ENCODE measurements around the gene TNRC6C. TPM values are rescaled to one million over a fixed set of nuclear protein-coding genes. Genes with fewer than 3 reads are reported as not detected.
"Not testable (repeated sequence)": the region's sequence is repeated elsewhere in the genome, so short reads cannot be mapped to it uniquely, and the experiment has no call there.

TNRC6C gene
- total RNA-seq, 1 donor from 2014 or later: 27.0 TPM

DNA sequence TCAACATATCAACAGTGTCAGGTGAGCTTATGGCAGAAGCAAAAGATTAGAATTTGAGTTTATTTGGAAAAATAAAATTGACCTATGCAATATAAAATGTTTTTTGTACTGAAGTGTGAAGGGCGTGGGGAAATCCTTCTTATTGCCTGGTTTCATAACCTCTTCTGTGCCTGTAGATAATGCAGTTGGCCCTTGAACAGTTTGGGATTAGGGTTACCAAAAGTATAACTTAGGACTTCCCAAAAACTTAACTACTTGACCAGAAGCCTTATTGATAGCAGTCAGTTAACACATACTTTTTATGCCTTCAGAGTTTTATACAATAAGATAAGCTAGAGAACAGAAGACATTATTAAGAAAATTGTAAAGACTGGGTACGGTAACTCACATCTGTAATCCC, 104.1 kb downstream of the TNRC6C start:
- H3K4me3 Mint-ChIP-seq: no peak overlapping the region

DNA sequence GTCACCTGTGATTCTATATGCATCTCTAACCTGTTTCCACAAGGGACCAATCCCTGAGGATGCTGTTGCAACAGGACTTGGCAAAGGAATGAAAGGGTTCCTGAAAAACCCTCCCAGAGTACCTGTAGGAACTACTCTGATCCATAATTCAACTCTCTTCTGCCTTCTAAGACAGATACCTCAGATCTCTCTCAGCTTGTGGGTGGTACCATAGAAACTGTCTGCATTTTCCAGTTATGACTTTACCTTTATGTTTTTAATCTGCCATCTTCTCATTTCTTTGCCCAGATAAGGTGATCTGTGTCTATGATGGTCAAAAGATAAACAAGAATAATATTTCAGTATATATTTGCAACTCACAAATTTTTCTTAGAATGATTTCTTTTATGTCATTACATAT, 105.0 kb downstream of the TNRC6C start:
- Mint-ChIP-seq H3K9me3 (no peaks in the 10 kb centered on the region), H3K27ac (no peak overlapping the region), H3K27me3 (ENCODE audit: low read depth) (no peaks in the 10 kb centered on the region), H3K4me3 (no peak overlapping the region), H3K36me3 (peaks cover 7% of the 10 kb centered on the region), H3K4me1 (no peaks in the 10 kb centered on the region)
- TF ChIP-seq, protein P1, sequence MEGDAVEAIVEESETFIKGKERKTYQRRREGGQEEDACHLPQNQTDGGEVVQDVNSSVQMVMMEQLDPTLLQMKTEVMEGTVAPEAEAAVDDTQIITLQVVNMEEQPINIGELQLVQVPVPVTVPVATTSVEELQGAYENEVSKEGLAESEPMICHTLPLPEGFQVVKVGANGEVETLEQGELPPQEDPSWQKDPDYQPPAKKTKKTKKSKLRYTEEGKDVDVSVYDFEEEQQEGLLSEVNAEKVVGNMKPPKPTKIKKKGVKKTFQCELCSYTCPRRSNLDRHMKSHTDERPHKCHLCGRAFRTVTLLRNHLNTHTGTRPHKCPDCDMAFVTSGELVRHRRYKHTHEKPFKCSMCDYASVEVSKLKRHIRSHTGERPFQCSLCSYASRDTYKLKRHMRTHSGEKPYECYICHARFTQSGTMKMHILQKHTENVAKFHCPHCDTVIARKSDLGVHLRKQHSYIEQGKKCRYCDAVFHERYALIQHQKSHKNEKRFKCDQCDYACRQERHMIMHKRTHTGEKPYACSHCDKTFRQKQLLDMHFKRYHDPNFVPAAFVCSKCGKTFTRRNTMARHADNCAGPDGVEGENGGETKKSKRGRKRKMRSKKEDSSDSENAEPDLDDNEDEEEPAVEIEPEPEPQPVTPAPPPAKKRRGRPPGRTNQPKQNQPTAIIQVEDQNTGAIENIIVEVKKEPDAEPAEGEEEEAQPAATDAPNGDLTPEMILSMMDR (IDR thresholded peaks at IDR 0.05; ENCODE audit: unreplicated experiment): no peak
- no peak for DNase-seq (ENCODE audit: low spot score in 2 of 2, unreplicated experiment in 2 of 2)

More for the DNA sequence above, 104.1 kb downstream of the TNRC6C start:
- no peaks in the 10 kb centered on the region for H3K9me3 Mint-ChIP-seq
- no peaks in the 10 kb centered on the region for H3K27me3 Mint-ChIP-seq (ENCODE audit: low read depth)
- TF ChIP-seq, protein P1 (IDR thresholded peaks at IDR 0.05; ENCODE audit: unreplicated experiment): no peak
- DNase-seq (ENCODE audit: low spot score in 2 of 2, unreplicated experiment in 2 of 2): no peak
- H3K27ac Mint-ChIP-seq: no peak overlapping the region
- H3K36me3 Mint-ChIP-seq: peaks cover 2% of the 10 kb centered on the region
- no peaks in the 10 kb centered on the region for H3K4me1 Mint-ChIP-seq

DNA sequence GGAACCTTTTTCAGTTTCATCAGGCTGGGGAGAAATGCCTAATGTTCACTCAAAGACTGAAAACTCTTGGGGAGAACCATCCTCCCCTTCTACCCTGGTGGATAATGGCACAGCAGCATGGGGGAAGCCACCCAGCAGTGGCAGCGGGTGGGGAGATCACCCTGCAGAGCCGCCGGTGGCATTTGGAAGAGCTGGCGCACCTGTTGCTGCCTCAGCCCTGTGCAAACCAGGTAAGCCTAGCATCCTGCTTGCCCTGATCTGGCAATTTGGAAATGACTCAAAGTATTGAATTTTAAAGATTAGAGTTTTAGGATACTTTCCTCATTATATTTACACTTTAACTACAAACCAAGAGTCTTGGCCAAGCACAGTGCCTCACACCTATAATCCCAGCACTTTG, 106.2 kb downstream of the TNRC6C start:
- Mint-ChIP-seq H3K4me3 (no peak overlapping the region), H3K36me3 (peaks cover 7% of the 10 kb centered on the region), H3K4me1 (no peaks in the 10 kb centered on the region), H3K27ac (no peak overlapping the region), H3K9me3 (no peaks in the 10 kb centered on the region), H3K27me3 (ENCODE audit: low read depth) (no peaks in the 10 kb centered on the region)
- DNase-seq (ENCODE audit: low spot score in 2 of 2, unreplicated experiment in 2 of 2): no peak
- TF ChIP-seq, protein P1 (IDR thresholded peaks at IDR 0.05; ENCODE audit: unreplicated experiment): no peak

DNA sequence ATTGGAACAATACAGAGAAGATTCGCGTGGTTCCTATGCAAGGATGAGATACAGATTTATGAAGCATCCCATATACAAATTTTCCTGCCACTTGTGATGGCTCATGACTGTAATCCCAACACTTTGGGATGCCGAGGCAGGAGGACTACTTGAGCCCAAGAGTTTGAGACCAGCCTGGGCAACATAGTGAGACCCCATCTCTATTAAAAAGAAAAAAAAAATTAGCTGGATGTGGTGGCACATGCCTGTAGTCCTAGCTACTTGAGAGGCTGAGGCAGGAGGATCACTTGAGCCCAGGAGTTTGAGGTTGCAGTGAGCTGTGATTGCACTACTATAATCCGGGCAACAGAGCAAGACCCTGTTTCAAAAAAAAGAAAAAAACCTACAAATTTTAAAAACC, 108.5 kb downstream of the TNRC6C start:
- not testable (repeated sequence) for H3K4me3 Mint-ChIP-seq

DNA sequence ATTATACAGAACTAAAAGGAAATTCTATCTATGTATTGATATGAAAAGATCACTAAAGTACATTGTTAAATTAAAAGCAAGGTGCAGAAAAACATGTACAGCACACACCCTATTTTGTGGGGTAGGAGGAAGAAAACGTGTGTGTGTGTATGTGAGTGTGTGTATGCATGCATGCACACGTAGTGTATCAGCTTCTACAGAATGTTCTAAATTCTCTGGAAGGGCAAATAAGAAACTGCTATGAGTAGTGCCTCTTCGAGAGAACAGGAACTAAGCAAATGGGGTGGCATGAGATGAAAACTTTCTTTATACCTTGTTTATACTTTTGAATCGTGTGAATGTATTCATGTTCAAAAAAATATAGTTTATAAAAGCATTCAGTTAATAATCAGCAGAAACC, 111.2 kb downstream of the TNRC6C start:
- TF ChIP-seq, protein P1 (IDR thresholded peaks at IDR 0.05; ENCODE audit: unreplicated experiment): no peak
- Mint-ChIP-seq H3K36me3 (peaks cover 35% of the 10 kb centered on the region), H3K4me1 (no peaks in the 10 kb centered on the region), H3K27ac (no peak overlapping the region), H3K27me3 (ENCODE audit: low read depth) (no peaks in the 10 kb centered on the region), H3K9me3 (no peaks in the 10 kb centered on the region), H3K4me3 (no peak overlapping the region)
- no peak for DNase-seq (ENCODE audit: low spot score in 2 of 2, unreplicated experiment in 2 of 2)

More for the DNA sequence above, 108.5 kb downstream of the TNRC6C start:
- not testable (repeated sequence) for H3K27ac Mint-ChIP-seq; H3K4me1 Mint-ChIP-seq; H3K9me3 Mint-ChIP-seq; DNase-seq (ENCODE audit: low spot score in 2 of 2, unreplicated experiment in 2 of 2); H3K27me3 Mint-ChIP-seq (ENCODE audit: low read depth)
- peaks cover 14% of the 10 kb centered on the region for H3K36me3 Mint-ChIP-seq

DNA sequence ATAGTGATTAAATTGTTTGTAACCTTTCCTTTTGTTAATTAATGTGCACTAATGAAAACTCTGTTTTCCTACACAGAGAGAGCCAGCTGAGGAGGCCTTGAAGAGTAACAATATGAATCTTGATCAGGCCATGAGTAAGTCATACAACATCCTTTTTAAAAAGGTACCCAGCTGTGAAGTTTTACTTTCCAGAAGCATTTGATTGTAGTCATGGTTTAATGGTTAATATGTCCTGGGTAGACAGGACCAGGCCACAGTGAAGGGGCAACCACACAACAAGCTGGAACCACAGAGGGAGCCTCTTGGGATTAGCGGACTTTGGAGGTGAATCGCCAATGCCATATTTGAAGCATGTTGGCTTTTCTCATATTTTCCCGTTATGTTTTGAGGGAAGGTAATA, 114.5 kb downstream of the TNRC6C start:
- H3K4me1 Mint-ChIP-seq: no peaks in the 10 kb centered on the region
- no peak for DNase-seq (ENCODE audit: low spot score in 2 of 2, unreplicated experiment in 2 of 2)
- H3K27ac Mint-ChIP-seq: no peak overlapping the region
- H3K4me3 Mint-ChIP-seq: no peak overlapping the region
- TF ChIP-seq, protein P1 (IDR thresholded peaks at IDR 0.05; ENCODE audit: unreplicated experiment): no peak
- no peaks in the 10 kb centered on the region for H3K9me3 Mint-ChIP-seq
- no peaks in the 10 kb centered on the region for H3K27me3 Mint-ChIP-seq (ENCODE audit: low read depth)
- H3K36me3 Mint-ChIP-seq: peaks cover 47% of the 10 kb centered on the region
